ENCODE data around the gene INSR.
"Not testable (repeated sequence)": the region's sequence is repeated elsewhere in the genome, so short reads cannot be mapped to it uniquely, and the experiment has no call there.

The INSR gene

GRCh38 chr19:7188698-7189629, 105.2 kb downstream of the INSR start:
- DNase-seq, result no peak

GRCh38 chr19:7187605-7188339, 106.4 kb downstream of the INSR start:
- no peak for DNase-seq

GRCh38 chr19:7182489-7182888, 111.7 kb downstream of the INSR start:
- DNase-seq, result no peak

- DNase-seq, result no peak
Observed at GRCh38 chr19:7179917-7180306, 114.3 kb downstream of the INSR start.

- no peak for DNase-seq
Observed at GRCh38 chr19:7177926-7178325, 116.3 kb downstream of the INSR start.

- DNase-seq, result no peak
Observed at GRCh38 chr19:7176792-7177191, 117.4 kb downstream of the INSR start.

GRCh38 chr19:7172794-7173193, 121.4 kb downstream of the INSR start:
- no peak for DNase-seq

GRCh38 chr19:7170983-7171382, 123.2 kb downstream of the INSR start:
- DNase-seq, result no peak

- DNase-seq, result no peak
Observed at GRCh38 chr19:7168941-7169340, 125.3 kb downstream of the INSR start.

GRCh38 chr19:7161292-7161691, 132.9 kb downstream of the INSR start:
- no peak for DNase-seq

- DNase-seq, result no peak
Observed at GRCh38 chr19:7159105-7159933, 134.9 kb downstream of the INSR start.

- DNase-seq, result peak in 1 of 5 experiments; percentile 34
Observed at GRCh38 chr19:7153022-7153421, 141.2 kb downstream of the INSR start.

- DNase-seq, result no peak
Observed at GRCh38 chr19:7152568-7152967, 141.6 kb downstream of the INSR start.

GRCh38 chr19:7149956-7150705, 144.1 kb downstream of the INSR start:
- no peak for DNase-seq

GRCh38 chr19:7147119-7147675, 147.0 kb downstream of the INSR start:
- not testable (repeated sequence) for DNase-seq

GRCh38 chr19:7146086-7146485, 148.1 kb downstream of the INSR start:
- not testable (repeated sequence) for DNase-seq

- no peak for DNase-seq
Observed at GRCh38 chr19:7145494-7145893, 148.7 kb downstream of the INSR start.

- DNase-seq, result no peak
Observed at GRCh38 chr19:7142771-7143170, 151.4 kb downstream of the INSR start.

- DNase-seq, result no peak
Observed at GRCh38 chr19:7140137-7140536, 154.1 kb downstream of the INSR start.

GRCh38 chr19:7139095-7139494, 155.1 kb downstream of the INSR start:
- DNase-seq, result no peak

- DNase-seq, result no peak
Observed at GRCh38 chr19:7138402-7138801, 155.8 kb downstream of the INSR start.

- no peak for DNase-seq
Observed at GRCh38 chr19:7137120-7137519, 157.1 kb downstream of the INSR start.

Data from T-helper 2 cell (primary cell).